Stomach smooth muscle (tissue), 2 donors: ENCODE measurements around the gene ADCY7.

Experiments
- H3K27ac ChIP-seq: one replicate; pipeline ENCODE4 v1.7.0; 2013; ENCODE audit warnings: mild to moderate bottlenecking, low read length, inconsistent platforms
- H3K27me3 ChIP-seq, 2 donors: one replicate each; pipeline ENCODE4 v1.7.0; 2013; ENCODE audit warnings: low read length in 2 of 2; ENCODE audit not compliant: insufficient read depth in 2 of 2, control insufficient read depth in 1 of 2
- H3K36me3 ChIP-seq, 2 donors: one replicate each; pipeline ENCODE4 v1.7.0; 2013; ENCODE audit warnings: low read length in 2 of 2; ENCODE audit not compliant: control insufficient read depth in 2 of 2, insufficient read depth in 2 of 2
- H3K4me1 ChIP-seq: one replicate; pipeline ENCODE4 v1.7.0; 2013; ENCODE audit warnings: low read length; ENCODE audit not compliant: control insufficient read depth, insufficient read depth
- H3K4me3 ChIP-seq, 2 donors: one replicate each; pipeline ENCODE4 v1.7.0; 2013; ENCODE audit warnings: low read length in 2 of 2
- H3K9ac ChIP-seq, 2 donors: one replicate each; pipeline ENCODE4 v1.7.0; 2013; ENCODE audit warnings: low read length in 2 of 2, mild to moderate bottlenecking in 1 of 2
- H3K9me3 ChIP-seq, 2 donors: one replicate each; pipeline ENCODE4 v1.7.0; 2013; ENCODE audit warnings: low read length in 2 of 2; ENCODE audit not compliant: control insufficient read depth in 2 of 2
- donor health status: healthy.
- donor health status: Pancreatic carcinoma.

The ADCY7 gene

GRCh38 chr16:50354082-50354481, 87.7 kb downstream of the ADCY7 start:
- no peak overlapping the region for H3K9ac ChIP-seq
- no peak overlapping the region for H3K27ac ChIP-seq
- H3K4me3 ChIP-seq = no peak overlapping the region
- H3K36me3 ChIP-seq = peaks cover 7 to 27% of the 10 kb centered on the region in 2 donors
- H3K9me3 ChIP-seq = no peaks in the 10 kb centered on the region
- H3K4me1 ChIP-seq = no peaks in the 10 kb centered on the region
- no peaks in the 10 kb centered on the region for H3K27me3 ChIP-seq

DNA sequence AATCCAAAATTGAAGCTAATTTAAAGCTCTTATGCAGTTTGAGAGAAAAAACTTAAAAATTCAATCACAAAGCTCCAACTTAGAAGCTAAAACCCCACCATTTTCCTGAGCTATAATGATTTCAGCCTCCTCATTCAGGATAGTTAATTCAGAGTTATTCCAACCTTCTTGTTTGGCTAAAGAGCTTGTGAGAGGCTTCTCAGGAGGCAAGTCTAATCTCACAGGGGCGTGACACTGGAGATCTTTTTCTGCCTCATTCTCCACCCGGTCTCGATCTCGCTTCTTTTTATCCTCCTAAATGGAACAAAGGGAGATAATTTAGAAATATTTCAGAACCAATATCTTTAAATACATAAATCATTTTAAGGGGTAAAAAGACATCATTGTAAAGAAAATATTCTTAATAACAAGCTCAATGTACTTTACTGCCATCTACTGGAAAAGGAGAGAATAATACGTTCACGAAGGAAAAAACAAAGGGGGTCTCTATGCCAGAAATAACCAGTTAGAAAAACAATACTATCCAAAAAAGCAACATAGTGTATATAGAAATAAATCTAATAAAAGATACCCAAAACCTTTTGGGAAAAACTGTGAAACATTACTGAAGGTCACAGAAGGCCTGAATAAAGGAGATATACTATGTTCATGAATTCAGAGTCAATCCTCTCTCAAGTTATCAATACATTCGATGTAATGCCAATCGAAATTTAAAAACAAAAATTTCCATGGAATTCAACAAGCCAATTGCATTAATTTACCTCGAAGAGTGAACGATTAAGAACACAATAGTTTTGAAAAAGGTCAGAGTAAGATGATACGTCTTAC, 88.5 kb downstream of the ADCY7 start:
- no peak overlapping the region for H3K9ac ChIP-seq
- no peak overlapping the region for H3K4me3 ChIP-seq
- no peaks in the 10 kb centered on the region for H3K27me3 ChIP-seq
- no peak overlapping the region for H3K27ac ChIP-seq
- no peaks in the 10 kb centered on the region for H3K4me1 ChIP-seq
- peaks cover 4 to 25% of the 10 kb centered on the region in 2 donors for H3K36me3 ChIP-seq
- H3K9me3 ChIP-seq = no peaks in the 10 kb centered on the region

- Histone ChIP-seq H3K4me3 (no peak overlapping the region), H3K36me3 (peaks cover 8 to 14% of the 10 kb centered on the region in 2 donors), H3K9ac (no peak overlapping the region), H3K27ac (no peak overlapping the region), H3K4me1 (peaks cover 4% of the 10 kb centered on the region), H3K27me3 (no peaks in the 10 kb centered on the region), H3K9me3 (no peaks in the 10 kb centered on the region)
Measured at GRCh38 chr16:50359626-50360025, 93.3 kb downstream of the ADCY7 start.

DNA sequence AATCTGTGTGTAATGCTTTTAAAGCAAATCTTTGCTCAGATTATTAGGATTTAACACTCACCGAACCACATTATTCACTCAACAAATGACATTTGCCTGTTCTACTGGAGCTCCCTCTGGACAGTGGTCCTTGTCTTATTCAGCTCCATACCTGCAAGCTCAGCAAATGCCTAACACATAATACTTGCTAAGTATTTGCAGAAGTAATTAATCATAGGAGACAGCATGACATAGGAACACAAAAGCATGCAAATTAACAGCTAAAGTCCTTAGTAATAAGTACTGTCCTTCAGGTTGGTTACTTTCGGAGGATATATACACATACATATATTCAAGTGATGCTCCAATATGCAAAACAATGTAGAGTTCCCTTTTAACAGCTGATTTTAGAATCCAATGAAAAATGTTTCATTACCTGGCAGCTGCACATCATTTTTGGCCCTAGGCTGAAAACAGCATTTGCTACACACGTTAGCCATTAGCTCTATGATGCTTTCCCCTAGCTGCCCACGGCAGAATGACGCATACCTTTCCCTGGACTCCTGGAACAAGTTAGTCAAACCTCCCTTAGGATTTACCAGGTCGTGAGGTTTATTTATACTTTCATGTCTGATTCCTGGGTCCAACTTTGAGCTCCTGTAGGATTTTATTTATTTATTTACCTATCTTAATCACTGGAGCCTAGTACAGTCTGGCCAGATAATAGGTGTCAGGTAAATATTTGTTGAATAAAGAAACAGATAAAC, 93.9 kb downstream of the ADCY7 start:
- H3K9ac ChIP-seq = peak overlapping the region in 1 of 2 donors; percentile 30
- no peak overlapping the region for H3K4me3 ChIP-seq
- H3K9me3 ChIP-seq = no peaks in the 10 kb centered on the region
- H3K36me3 ChIP-seq = peaks cover 12 to 14% of the 10 kb centered on the region in 2 donors
- peak overlapping the region; percentile 42 for H3K27ac ChIP-seq
- no peaks in the 10 kb centered on the region for H3K27me3 ChIP-seq
- peaks cover 4% of the 10 kb centered on the region for H3K4me1 ChIP-seq

- H3K27ac ChIP-seq = peak overlapping the region; percentile 42
Measured at GRCh38 chr16:50360779-50361178, 94.4 kb downstream of the ADCY7 start.

DNA sequence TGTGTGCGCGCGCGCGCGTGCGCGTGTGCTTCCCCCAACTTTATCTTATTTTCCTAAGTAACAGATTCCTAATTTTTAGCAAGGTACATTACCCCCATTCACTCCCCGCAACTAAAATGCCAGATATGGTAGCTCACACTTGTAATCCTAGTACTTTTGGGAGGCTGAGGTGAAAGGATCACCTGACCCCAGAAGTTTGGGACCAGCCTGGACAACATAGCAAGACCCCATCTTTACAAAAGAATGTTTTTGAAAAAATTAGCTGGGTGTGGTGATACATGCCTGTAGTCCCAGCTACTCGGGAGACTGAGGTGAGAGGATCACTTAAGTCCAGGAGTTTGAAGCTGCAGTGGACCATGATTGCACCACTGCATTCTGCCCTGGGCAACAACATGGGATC, 97.3 kb downstream of the ADCY7 start:
- H3K27ac ChIP-seq = no peak overlapping the region
- no peaks in the 10 kb centered on the region for H3K27me3 ChIP-seq
- no peak overlapping the region for H3K4me3 ChIP-seq
- H3K36me3 ChIP-seq = peaks cover 12% of the 10 kb centered on the region in 2 donors
- H3K9ac ChIP-seq = no peak overlapping the region
- peaks cover 4% of the 10 kb centered on the region for H3K4me1 ChIP-seq
- H3K9me3 ChIP-seq = no peaks in the 10 kb centered on the region

More at GRCh38 chr16:50360779-50361178, 94.4 kb downstream of the ADCY7 start:
- Histone ChIP-seq H3K27me3 (no peaks in the 10 kb centered on the region), H3K9me3 (no peaks in the 10 kb centered on the region), H3K4me3 (no peak overlapping the region), H3K9ac (peak overlapping the region in 1 of 2 donors; percentile 30), H3K36me3 (peaks cover 12% of the 10 kb centered on the region in 2 donors), H3K4me1 (peaks cover 4% of the 10 kb centered on the region)

- H3K27ac ChIP-seq = no peak overlapping the region
- no peaks in the 10 kb centered on the region for H3K27me3 ChIP-seq
- peaks cover 3% of the 10 kb centered on the region for H3K4me1 ChIP-seq
- no peak overlapping the region for H3K4me3 ChIP-seq
- peak overlapping the region; percentile 0 to 38 for H3K9ac ChIP-seq
- no peaks in the 10 kb centered on the region for H3K9me3 ChIP-seq
- peaks cover 8 to 12% of the 10 kb centered on the region in 2 donors for H3K36me3 ChIP-seq
Measured at GRCh38 chr16:50365791-50366575, 99.6 kb downstream of the ADCY7 start.
